HepG2 (cell line): Measurements from ENCODE around the gene AKR1E2. TPM values are rescaled to one million over a fixed set of nuclear protein-coding genes. Genes with fewer than 3 reads are reported as not detected.

ENCODE experiments used
- ATAC-seq: fragments of 200-7000 bp; cut with Tn5 transposase; 3 replicates; pipeline ENCODE4 v1.9.1; 2020; ENCODE audit warnings: mild to moderate bottlenecking, moderate library complexity
- Bru-seq: library from RNA; stranded (reverse); fragments of 400-500 nt; gene quantifications from one replicate; lab custom pipeline; 2021; lab: Mats Ljungman, UMichigan
- BruChase-seq, 2 experiments: library from RNA; stranded (reverse); fragments of 400-500 nt; gene quantifications; one replicate each; lab custom pipeline; 2021; lab: Mats Ljungman, UMichigan
- BruUV-seq: library from RNA; stranded (reverse); fragments of 400-500 nt; replicated peaks from 2 replicates; lab custom pipeline; 2021; lab: Mats Ljungman, UMichigan
- CTCF ChIA-PET: fragments of 300-600 bp; formaldehyde crosslinking; extraction: SDS; loops from one replicate; lab custom pipeline; 2021; ENCODE audit warnings: low total read pairs, inconsistent platforms, low intra/inter-chr PET ratio; lab: Yijun Ruan, JAX
- POLR2A ChIA-PET: fragments of 350-600 bp; sonication (Branson Sonifier 250); formaldehyde crosslinking; loops from one replicate; lab custom pipeline; 2020; ENCODE audit warnings: antibody characterized with exemption, inconsistent platforms; lab: Yijun Ruan, JAX
- DNase-seq: peaks from one replicate; pipeline ENCODE4 v3.0.0-alpha.2; 2015; ENCODE audit warnings: low spot score
- FAIRE-seq: peaks from 3 replicates; lab custom pipeline; 2011; peaks lifted over from hg19 to GRCh38; lab: Jason Lieb, UNC
- H2AFZ ChIP-seq: one replicate; pipeline ENCODE4 v1.6.1; 2011; ENCODE audit warnings: low read length, inconsistent platforms
- H3K27ac ChIP-seq: fragments of 300-600 bp; 3 replicates; pipeline ENCODE4 v1.8.0; 2011; ENCODE audit warnings: mixed run types, mild to moderate bottlenecking, mixed read lengths, low read length, inconsistent platforms; ENCODE audit not compliant: insufficient read depth; ENCODE audit errors: extremely low read length
- H3K27me3 ChIP-seq, 2 experiments: fragments of 200-600 bp in 1 of 2; 2 replicates in 1 of 2; 3 replicates in 1 of 2; pipeline versions ENCODE4 v1.6.0 to v1.8.0; 2011; ENCODE audit warnings: low read length in 2 of 2, mild to moderate bottlenecking in 2 of 2, moderate library complexity in 2 of 2, inconsistent platforms in 1 of 2; ENCODE audit not compliant: insufficient read depth in 2 of 2, control insufficient read depth in 1 of 2
- H3K36me3 ChIP-seq, 2 experiments: fragments of 200-600 bp in 1 of 2; replicated peaks in 1 of 2; 2 replicates in 1 of 2; 3 replicates in 1 of 2; pipeline versions ENCODE4 v1.5.1 to v1.8.0; 2011; ENCODE audit warnings: low read length in 2 of 2, inconsistent platforms in 1 of 2; ENCODE audit not compliant: insufficient read depth in 2 of 2, control insufficient read depth in 1 of 2
- H3K4me1 ChIP-seq: 2 replicates; pipeline ENCODE4 v1.5.1; 2012; ENCODE audit warnings: low read length, inconsistent platforms; ENCODE audit not compliant: insufficient read depth
- H3K4me2 ChIP-seq: 2 replicates; pipeline ENCODE4 v1.6.0; 2011; ENCODE audit warnings: low read depth, low read length, inconsistent platforms
- H3K4me3 ChIP-seq, 3 experiments: fragments of 200-600 bp in 1 of 3; sonication (generic), shearing (Covaris generic) in 1 of 3; replicated peaks in 1 of 3; 2 replicates each; pipeline ENCODE4 v1.5.1; 2011 to 2016; ENCODE audit warnings: low read length in 3 of 3, inconsistent platforms in 2 of 3, low read depth in 2 of 3, mild to moderate bottlenecking in 2 of 3, control low read depth in 1 of 3, mixed read lengths in 1 of 3; ENCODE audit not compliant: insufficient read depth in 1 of 3
- H3K79me2 ChIP-seq: one replicate; pipeline ENCODE4 v1.6.1; 2011; ENCODE audit warnings: low read length, inconsistent platforms; ENCODE audit not compliant: insufficient read depth
- H3K9ac ChIP-seq: 2 replicates; pipeline ENCODE4 v1.6.0; 2011; ENCODE audit warnings: mild to moderate bottlenecking, low read depth, low read length, inconsistent platforms; ENCODE audit not compliant: insufficient read depth
- H3K9me3 ChIP-seq: 2 replicates; pipeline ENCODE4 v1.5.1; 2012; ENCODE audit warnings: mild to moderate bottlenecking, low read length
- H4K20me1 ChIP-seq: 2 replicates; pipeline ENCODE4 v1.6.0; 2011; ENCODE audit warnings: inconsistent platforms, mild to moderate bottlenecking, low read length, moderate library complexity; ENCODE audit not compliant: insufficient read depth
- GFI1 ChIP-seq: sonication (generic); formaldehyde crosslinking; IDR thresholded peaks from 2 replicates; pipeline ENCODE4 v1.5.0; 2020; ENCODE audit warnings: missing genetic modification reagents, mild to moderate bottlenecking, borderline replicate concordance
- HNF4G ChIP-seq, 2 experiments: sonication (generic) in 1 of 2; formaldehyde crosslinking in 1 of 2; IDR thresholded peaks; 2 replicates each; pipeline versions ENCODE4 v1.4.0 to v1.6.1; 2011 to 2020; ENCODE audit warnings: borderline replicate concordance in 2 of 2, low read depth in 2 of 2, mild to moderate bottlenecking in 2 of 2, low read length in 1 of 2, missing genetic modification reagents in 1 of 2, moderate library complexity in 1 of 2
- PLRG1 ChIP-seq: fragments of 450-650 bp; conservative IDR thresholded peaks from 2 replicates; pipeline ENCODE4 v1.6.1; 2016
- PTBP1 ChIP-seq: fragments of 200-400 bp; formaldehyde crosslinking; IDR thresholded peaks from 2 replicates; pipeline ENCODE4 v1.6.1; 2018; ENCODE audit warnings: low read length, low read depth; ENCODE audit not compliant: poor library complexity, severe bottlenecking
- SAP130 ChIP-seq: IDR thresholded peaks from 2 replicates; pipeline ENCODE4 v1.6.1; 2016; ENCODE audit warnings: low read depth
- WGBS: methylation state at CpG from one replicate; pipeline ENCODE4 v1.1.6; 2017; ENCODE audit warnings: low lambda C conversion rate; 5-methylcytosine and 5-hydroxymethylcytosine counted together
- in situ Hi-C: cut with HindIII; loops from 2 replicates; pipeline ENCODE4 v1.10.0; 2017; ENCODE audit warnings: low pct_unique_long_range_greater_than_20kb; ENCODE audit not compliant: extremely low pct_ligation_motif_present
- intact Hi-C: fragments of 100-400 bp; cut with micrococcal nuclease; formaldehyde crosslinking; loops from one replicate; pipeline ENCODE4 v1.10.0; 2022; ENCODE audit not compliant: unreplicated experiment
- long read RNA-seq, 2 experiments: library from RNA in 1 of 2; library from polyadenylated mRNA in 1 of 2; stranded (forward) in 1 of 2; unstranded in 1 of 2; transcript quantifications; one replicate each; pipeline ENCODE4 v2.0.0, GENCODE V29; 2019 to 2022
- polyA minus RNA-seq, 3 experiments: library from RNA; depleted of rRNA, polyadenylated mRNA; stranded (reverse); fragments of >200 nt; gene quantifications; 2 replicates each; pipeline ENCODE4 v1.2.3, GENCODE V29; 2011; ENCODE audit warnings: low replicate concordance in 1 of 3
- polyA plus RNA-seq, 8 experiments: library from polyadenylated mRNA; depleted of rRNA in 3 of 8; stranded (reverse) in 7 of 8; unstranded in 1 of 8; fragments of >200 nt; fragmentation: Illumina TruSeq in 4 of 8; extraction: Trizol in 4 of 8; gene quantifications; 2 replicates each; pipeline versions ENCODE4 v1.2.1 to v1.2.3, GENCODE V29; 2011 to 2016; ENCODE audit warnings: low read depth in 4 of 8, missing spikeins in 1 of 8, mixed read lengths in 1 of 8; ENCODE audit not compliant: insufficient read depth in 1 of 8
- total RNA-seq, 5 experiments: library from RNA; depleted of rRNA; stranded (reverse); fragments of >200 nt; fragmentation: Illumina TruSeq; extraction: Trizol; gene quantifications; 2 replicates each; pipeline ENCODE4 v1.2.3, GENCODE V29; 2016; ENCODE audit warnings: low read depth in 1 of 5
- TF ChIP-seq, protein P1 (sequence below): sonication (generic); formaldehyde crosslinking; IDR thresholded peaks from 2 replicates; pipeline ENCODE4 v1.8.0; 2022; ENCODE audit warnings: mild to moderate bottlenecking, missing genetic modification reagents, borderline replicate concordance
- TF ChIP-seq, protein P2 (sequence below): sonication (generic); formaldehyde crosslinking; IDR thresholded peaks from 2 replicates; pipeline ENCODE4 v1.5.0; 2020; ENCODE audit warnings: missing genetic modification reagents

Gene AKR1E2
- not detected in 2 replicates for total RNA-seq (2016; rRNA removed; fragmentation: Illumina TruSeq; extraction: Trizol)
- not detected in 2 replicates for total RNA-seq (2016; cell fraction: cytosol; rRNA removed; fragmentation: Illumina TruSeq; extraction: Trizol; ENCODE audit: low read depth)
- total RNA-seq (2016; cell fraction: insoluble cytoplasmic fraction; rRNA removed; fragmentation: Illumina TruSeq; extraction: Trizol), result not detected in 2 replicates
- not detected in 2 replicates for total RNA-seq (2016; cell fraction: membrane; rRNA removed; fragmentation: Illumina TruSeq; extraction: Trizol)
- total RNA-seq (2016; cell fraction: nucleus; rRNA removed; fragmentation: Illumina TruSeq; extraction: Trizol), result not detected in 2 replicates
- 0.10 TPM in 1 of 2 replicates, not detected in the other for polyA plus RNA-seq (2011; rRNA removed)
- polyA plus RNA-seq (2011; cell fraction: cytosol; rRNA removed), result not detected in 2 replicates
- polyA plus RNA-seq (2011; cell fraction: nucleus; rRNA removed), result 0.33 TPM in 1 of 2 replicates, not detected in the other
- polyA plus RNA-seq (2012), result not detected in 2 replicates
- polyA plus RNA-seq (2016; cell fraction: cytosol; fragmentation: Illumina TruSeq; extraction: Trizol; ENCODE audit: low read depth), result not detected in 2 replicates
- polyA plus RNA-seq (2016; cell fraction: insoluble cytoplasmic fraction; fragmentation: Illumina TruSeq; extraction: Trizol; ENCODE audit: low read depth), result not detected in 2 replicates
- polyA plus RNA-seq (2016; cell fraction: membrane; fragmentation: Illumina TruSeq; extraction: Trizol; ENCODE audit: low read depth), result not detected in 2 replicates
- not detected in 2 replicates for polyA plus RNA-seq (2016; cell fraction: nucleus; fragmentation: Illumina TruSeq; extraction: Trizol; ENCODE audit: insufficient read depth, low read depth)
- polyA minus RNA-seq (2011; rRNA and poly(A)+ RNA removed; ENCODE audit: low replicate concordance), result not detected in 2 replicates
- not detected in 2 replicates for polyA minus RNA-seq (2011; cell fraction: cytosol; rRNA and poly(A)+ RNA removed)
- not detected in 2 replicates for polyA minus RNA-seq (2011; cell fraction: nucleus; rRNA and poly(A)+ RNA removed)
- Bru-seq, nascent RNA, result not detected
- BruChase-seq, experiment 1, labeled RNA remaining after a 6-hour chase, result not detected
- BruChase-seq, experiment 2, labeled RNA remaining after a 2-hour chase, result not detected
- long read RNA-seq, experiment 1, result 0 reads
- long read RNA-seq, experiment 2, result 0 reads

DNA sequence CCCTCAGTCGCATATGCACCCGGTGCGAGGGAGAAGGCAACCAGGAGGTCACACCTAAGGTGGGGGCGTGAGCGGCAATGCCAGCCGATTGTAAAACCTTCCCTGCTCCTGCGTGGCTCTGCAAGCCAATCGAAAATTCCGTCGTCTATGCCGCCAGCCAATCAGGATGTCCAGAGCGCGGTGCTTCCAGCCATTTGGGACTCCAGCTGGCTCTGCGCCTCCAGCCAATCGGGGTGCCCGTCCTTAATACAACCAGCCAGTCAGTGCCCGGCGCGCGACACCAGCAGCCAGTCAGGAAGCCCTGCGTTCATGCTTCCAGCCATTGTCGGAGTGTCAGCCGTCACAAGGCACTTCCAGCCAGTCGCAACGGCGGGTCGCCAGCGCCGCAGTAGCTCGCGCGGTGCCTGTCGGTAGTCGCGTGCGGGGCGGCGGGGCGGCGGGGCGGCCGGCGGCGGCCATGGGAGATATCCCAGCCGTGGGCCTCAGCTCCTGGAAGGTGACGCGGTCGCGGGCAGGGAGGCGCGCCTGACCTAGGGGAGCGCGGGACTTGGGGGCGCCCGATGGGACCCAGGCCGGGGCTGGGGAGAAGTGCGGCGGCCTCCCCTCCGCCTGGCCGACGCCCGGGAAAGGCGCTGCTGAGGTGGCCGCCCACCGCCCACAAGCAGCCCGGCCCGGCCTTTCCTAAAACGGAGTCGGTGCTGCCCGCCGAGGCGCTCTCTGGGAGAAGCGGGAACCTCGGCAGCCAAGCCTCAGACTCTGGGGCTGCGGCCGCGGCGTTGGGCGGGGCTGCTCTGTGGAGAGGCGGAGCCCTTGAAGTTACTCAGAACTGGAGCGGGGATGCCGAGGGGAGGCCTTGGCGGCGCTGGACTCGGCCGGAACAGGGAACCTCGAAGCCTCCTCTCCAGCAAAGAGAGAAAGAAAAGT lies at the start of gene AKR1E2:
TSS of gene AKR1E2 (plus strand) at position 340 of the 924 bp plus-strand sequence. CDS start at position 458, 118 bp downstream.
- FAIRE-seq (no peak), DNase-seq (no peak), ATAC-seq (no peak; the same call in 2 of the 3 replicates)
- H3K9ac ChIP-seq, result no peak within 1 kb of the TSS
- no peak within 1 kb of the TSS for H3K27ac ChIP-seq
- POLR2A ChIA-PET, result no interaction called here
- CTCF ChIA-PET, result no interaction called here
- no peak within 1 kb of the TSS for H3K4me2 ChIP-seq
- no peaks in the 10 kb centered on the region for H3K9me3 ChIP-seq
- peaks cover 2 to 24% of the 10 kb centered on the region in 2 experiments; a peak in 3 of 5 replicates for H3K27me3 ChIP-seq
- no peaks in the 10 kb centered on the region for H3K79me2 ChIP-seq
- no peaks in the 10 kb centered on the region for H3K4me1 ChIP-seq
- intact Hi-C loops, result no loop called here
- no peaks in the 10 kb centered on the region for H4K20me1 ChIP-seq
- no peak within 1 kb of the TSS for H2AFZ ChIP-seq
- no TSS peak for BruUV-seq
- no peaks in the 10 kb centered on the region for H3K36me3 ChIP-seq
- in situ Hi-C loops, result loop anchor here (10.0 to 25.0 kb wide), 2 partner anchors 561 to 609 kb away; no protein-coding TSS in a partner anchor
- 85% methylated on average over 55 of the region's 87 CpGs for WGBS
- TF ChIP-seq, protein P1, sequence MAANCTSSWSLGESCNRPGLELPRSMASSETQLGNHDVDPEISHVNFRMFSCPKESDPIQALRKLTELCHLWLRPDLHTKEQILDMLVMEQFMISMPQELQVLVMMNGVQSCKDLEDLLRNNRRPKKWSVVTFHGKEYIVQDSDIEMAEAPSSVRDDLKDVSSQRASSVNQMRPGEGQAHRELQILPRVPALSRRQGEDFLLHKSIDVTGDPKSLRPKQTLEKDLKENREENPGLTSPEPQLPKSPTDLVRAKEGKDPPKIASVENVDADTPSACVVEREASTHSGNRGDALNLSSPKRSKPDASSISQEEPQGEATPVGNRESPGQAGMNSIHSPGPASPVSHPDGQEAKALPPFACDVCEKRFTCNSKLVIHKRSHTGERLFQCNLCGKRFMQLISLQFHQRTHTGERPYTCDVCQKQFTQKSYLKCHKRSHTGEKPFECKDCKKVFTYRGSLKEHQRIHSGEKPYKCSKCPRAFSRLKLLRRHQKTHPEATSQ (CRISPR knock-in tag), result no peak
- TF ChIP-seq, protein P2, sequence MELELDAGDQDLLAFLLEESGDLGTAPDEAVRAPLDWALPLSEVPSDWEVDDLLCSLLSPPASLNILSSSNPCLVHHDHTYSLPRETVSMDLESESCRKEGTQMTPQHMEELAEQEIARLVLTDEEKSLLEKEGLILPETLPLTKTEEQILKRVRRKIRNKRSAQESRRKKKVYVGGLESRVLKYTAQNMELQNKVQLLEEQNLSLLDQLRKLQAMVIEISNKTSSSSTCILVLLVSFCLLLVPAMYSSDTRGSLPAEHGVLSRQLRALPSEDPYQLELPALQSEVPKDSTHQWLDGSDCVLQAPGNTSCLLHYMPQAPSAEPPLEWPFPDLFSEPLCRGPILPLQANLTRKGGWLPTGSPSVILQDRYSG (CRISPR knock-in tag), result no peak
- TF ChIP-seq SAP130 (CRISPR knock-in tag), result no peak
- TF ChIP-seq PTBP1, result no peak
- TF ChIP-seq PLRG1, result no peak
- no peak for TF ChIP-seq GFI1 (CRISPR knock-in tag)
- TF ChIP-seq HNF4G (IDR thresholded peaks at IDR 0.05; ENCODE audit: borderline replicate concordance, low read depth, low read length), result no peak
- TF ChIP-seq HNF4G (CRISPR knock-in tag; IDR thresholded peaks at IDR 0.05; ENCODE audit: borderline replicate concordance, low read depth), result no peak
- H3K4me3 ChIP-seq, result no peak within 1 kb of the TSS
